HG03378 (cell line): ENCODE results near the gene CRHBP.
"Not testable (repeated sequence)": the region's sequence is repeated elsewhere in the genome, so short reads cannot be mapped to it uniquely, and the experiment has no call there.

ENCODE experiments used
- ATAC-seq: cut with Tn5 transposase; IDR thresholded peaks from one replicate; pipeline ENCODE4 v1.9.1; 2021; ENCODE audit warnings: mild to moderate bottlenecking, moderate library complexity; ENCODE audit not compliant: unreplicated experiment

CRHBP gene

DNA sequence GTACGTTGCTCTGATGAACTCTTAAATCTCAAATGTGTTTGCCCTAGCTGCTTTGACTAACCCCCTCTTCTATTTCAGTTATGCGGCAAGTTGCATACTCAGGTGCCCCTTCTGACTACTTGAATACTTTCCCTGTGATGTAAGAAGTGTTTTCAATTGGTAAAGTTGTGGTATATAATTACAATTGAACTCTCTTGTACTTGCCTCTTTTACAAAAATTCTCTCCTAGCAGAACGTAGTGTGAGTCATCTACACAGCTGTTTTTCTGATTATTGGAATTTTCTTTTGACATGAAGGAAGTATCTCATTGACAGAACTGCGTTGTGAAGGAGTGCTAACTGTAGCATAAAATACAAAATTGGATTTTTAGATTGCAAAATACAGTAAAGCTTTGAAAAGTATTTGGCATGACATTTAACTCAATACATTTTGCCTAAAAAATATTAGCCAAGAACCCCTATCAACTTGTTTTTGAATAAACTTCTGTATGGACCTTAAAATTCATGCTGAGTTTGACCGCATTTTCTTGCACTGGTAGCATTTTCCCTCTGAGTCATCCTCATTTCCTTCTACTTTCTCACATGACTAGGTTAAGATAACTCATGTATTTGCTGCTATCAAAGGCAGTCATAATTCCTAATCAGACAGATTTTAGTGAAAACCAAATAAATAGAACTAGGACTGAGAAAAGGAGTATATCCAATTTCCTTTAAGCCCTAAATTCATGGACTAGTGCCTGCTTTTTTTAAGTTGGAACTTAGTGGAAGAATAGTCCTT lies 6.3 kb downstream of the CRHBP start:
- ATAC-seq, result no peak

DNA sequence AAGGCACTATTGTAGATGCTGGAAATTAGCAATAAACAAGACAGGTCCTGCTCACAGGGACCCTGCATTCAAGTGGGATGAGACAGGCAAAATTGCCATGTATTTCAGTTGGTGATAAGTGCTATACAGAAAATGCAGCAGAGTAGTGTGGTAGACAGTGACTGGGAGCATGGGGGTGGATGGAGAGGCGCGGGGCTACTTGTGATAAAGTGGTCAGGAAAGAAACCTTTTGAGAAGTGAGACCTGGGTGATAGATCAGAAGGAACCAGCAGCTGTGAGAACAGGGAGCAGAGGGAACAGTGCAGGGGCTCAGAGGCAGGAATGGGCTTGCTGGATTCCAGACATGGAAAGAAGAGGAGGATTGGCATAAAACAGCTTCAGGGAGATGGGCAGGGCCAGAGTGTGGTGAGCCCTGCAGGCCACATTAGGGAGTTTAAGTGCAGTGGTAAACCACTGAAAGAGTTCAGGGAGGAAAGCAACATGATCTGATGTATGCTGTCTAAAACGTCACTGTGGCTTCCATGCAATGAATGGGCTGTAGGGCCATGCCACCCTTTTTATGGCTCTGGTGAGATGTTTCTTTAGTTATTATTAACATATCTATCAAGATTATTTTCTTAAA lies 7.3 kb downstream of the CRHBP start:
- peak; percentile 83 for ATAC-seq

DNA sequence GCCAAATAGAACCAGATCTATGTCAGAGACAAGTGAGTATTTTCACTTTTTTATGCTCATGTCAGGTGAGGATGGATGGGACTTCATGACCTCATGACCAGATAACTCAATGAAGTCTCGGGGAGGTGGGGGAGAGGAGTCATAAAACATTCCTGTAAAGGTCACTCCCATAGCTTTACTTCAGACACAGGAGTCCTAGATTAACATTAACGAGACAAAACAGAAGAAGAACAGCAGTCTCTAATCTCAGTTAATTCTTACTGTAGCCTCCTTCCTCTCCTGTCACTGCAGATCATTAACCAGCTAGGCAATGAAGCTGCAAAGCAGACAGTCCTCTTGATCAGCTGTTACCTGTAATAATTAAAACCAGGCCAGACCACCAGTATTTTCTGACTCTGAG lies 11.2 kb downstream of the CRHBP start:
- ATAC-seq, result no peak

DNA sequence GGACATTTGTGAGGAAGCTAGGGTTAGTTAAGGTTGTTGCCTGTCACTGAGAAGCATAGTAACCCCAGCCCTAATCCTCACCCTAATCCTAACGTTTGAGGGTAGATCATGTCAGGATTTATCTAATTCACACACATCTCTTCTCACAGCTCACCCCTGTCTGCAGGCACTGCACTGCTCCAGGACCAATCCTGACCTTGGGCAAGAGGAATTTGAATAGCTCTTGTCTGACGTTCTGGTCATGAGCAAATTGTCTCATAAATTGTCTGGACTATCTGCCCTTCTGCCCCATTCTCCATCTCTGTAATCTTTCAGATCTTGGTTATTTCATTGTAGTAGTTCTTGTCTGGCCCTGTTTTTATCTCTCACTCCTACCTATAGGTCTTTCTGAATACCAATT lies 18.7 kb downstream of the CRHBP start:
- no peak for ATAC-seq

DNA sequence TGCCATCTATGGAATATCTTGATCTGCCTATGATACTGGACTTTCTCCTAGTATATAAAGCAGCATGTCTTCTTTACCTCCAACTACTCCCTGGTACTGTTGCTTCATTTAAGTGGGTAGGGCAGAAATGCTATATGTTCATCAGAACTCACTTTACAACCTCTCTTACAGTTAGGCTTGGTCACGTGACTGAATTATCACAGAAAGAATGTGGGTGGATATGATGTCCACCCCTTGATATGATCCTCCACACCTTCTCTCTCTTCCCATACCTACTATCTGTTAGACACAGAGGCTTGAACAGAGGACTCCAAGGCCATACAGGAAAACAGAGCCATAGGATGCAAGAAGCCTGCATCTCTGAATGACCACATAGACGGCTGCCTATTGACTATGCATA lies 19.8 kb downstream of the CRHBP start:
- ATAC-seq, result no peak

DNA sequence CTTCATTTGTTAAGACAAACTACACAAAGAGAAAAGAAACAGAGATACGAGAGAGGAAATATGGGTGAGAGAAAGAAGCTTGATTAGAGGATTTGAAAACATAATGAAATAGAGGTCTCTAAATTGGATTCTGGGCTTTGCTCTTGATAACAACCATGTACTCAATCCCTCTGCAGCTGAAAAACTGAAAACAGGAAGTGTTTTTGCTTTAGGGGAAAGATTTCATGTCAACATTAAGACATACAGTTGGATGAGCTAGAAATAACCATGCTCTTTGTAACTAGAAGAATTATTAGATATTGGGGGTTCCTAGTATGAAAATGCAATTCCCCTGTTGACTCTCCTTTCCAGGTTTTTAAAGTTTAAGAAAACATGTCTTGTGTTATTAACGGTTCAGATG lies 21.9 kb downstream of the CRHBP start:
- ATAC-seq, result no peak

- no peak for ATAC-seq
Observed at GRCh38 chr5:76978869-76979268, 26.0 kb downstream of the CRHBP start.

- no peak for ATAC-seq
Observed at GRCh38 chr5:76980518-76981144, 27.8 kb downstream of the CRHBP start.

- no peak for ATAC-seq
Observed at GRCh38 chr5:76982450-76982849, 29.6 kb downstream of the CRHBP start.

- no peak for ATAC-seq
Observed at GRCh38 chr5:76983468-76983867, 30.6 kb downstream of the CRHBP start.

- no peak for ATAC-seq
Observed at GRCh38 chr5:76986825-76987526, 34.1 kb downstream of the CRHBP start.

GRCh38 chr5:76990899-76991459 lies 38.1 kb downstream of the CRHBP start:
- no peak for ATAC-seq

- ATAC-seq, result not testable (repeated sequence)
Observed at GRCh38 chr5:76993436-76993835, 40.6 kb downstream of the CRHBP start.

DNA sequence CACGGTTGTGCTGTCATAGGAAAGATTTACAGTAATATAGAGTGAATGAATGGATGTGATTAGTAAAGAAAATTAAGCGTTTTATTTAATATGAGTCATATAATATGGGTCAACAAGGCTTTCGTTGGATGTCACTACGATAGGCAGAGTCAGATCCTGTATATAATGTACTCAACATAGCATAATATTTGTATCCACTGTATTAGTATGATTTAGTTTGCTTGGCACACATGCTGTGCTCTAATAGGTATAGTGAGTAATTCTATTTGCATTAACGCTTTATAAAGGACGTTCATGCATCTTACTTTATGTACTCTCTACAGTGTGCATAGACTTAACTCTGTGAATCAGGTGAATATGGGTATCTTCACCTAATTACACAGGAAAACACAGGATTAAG lies 41.5 kb downstream of the CRHBP start:
- no peak for ATAC-seq

GRCh38 chr5:76998251-76998650 lies 45.4 kb downstream of the CRHBP start:
- ATAC-seq, result not testable (repeated sequence)

GRCh38 chr5:76999451-76999850 lies 46.6 kb downstream of the CRHBP start:
- ATAC-seq, result no peak

DNA sequence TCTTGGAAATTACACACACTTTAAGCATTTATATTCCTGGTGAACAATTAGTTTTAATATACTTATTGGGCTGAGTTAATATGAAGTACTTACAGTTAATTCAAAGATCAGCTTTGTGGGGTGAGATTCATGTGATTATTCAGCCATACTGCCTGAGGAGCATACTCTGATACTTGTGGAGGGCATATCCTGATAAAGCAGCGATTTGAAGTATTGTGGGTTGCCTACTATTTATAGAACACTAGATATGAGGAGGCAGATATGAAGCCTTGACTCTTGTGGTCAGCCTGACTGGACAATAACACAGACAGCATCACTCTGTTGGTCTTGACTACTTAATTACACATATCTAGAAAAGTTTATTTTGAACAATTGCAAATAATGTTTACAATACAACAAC lies 50.4 kb downstream of the CRHBP start:
- ATAC-seq, result no peak

- ATAC-seq, result no peak
Observed at GRCh38 chr5:77006124-77006523, 53.3 kb downstream of the CRHBP start.

GRCh38 chr5:77008413-77008812 lies 55.6 kb downstream of the CRHBP start:
- no peak for ATAC-seq

- ATAC-seq, result no peak
Observed at GRCh38 chr5:77010243-77010642, 57.4 kb downstream of the CRHBP start.

DNA sequence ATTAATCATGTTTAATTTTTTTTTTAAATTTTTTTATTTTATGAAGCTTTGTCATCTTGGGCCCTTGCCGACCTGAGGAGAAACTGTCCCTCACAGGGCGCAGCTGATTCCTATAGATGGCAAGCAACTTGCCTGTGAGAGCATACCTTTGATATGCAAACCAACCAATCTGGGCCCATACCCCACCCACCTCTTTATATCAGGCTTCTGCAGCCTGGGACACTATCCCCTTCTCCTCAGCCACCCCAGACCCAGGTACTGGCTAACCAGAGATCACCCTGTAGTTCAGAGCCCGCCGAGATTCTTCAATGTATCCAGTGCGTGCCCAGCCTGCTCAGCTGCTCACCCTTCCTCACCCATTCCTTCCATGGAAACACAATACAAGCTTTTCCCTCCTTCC lies 58.7 kb downstream of the CRHBP start:
- ATAC-seq, result no peak
